GM23248 (cell line): ENCODE data around the gene CD96. TPM values are rescaled to one million over a fixed set of nuclear protein-coding genes. Genes with fewer than 3 reads are reported as not detected.

Source experiments
- DNase-seq: peaks from one replicate; pipeline ENCODE4 v3.0.0-alpha.2; 2015
- H2AFZ ChIP-seq: fragments of 200-600 bp; sonication (generic); 2 replicates; pipeline ENCODE4 v1.6.1; 2016; ENCODE audit warnings: antibody characterized with exemption
- H3F3A ChIP-seq: fragments of 200-600 bp; sonication (generic); 2 replicates; pipeline ENCODE4 v1.6.1; 2016; ENCODE audit warnings: mild to moderate bottlenecking, antibody characterized with exemption, mixed run types; ENCODE audit not compliant: insufficient read depth
- H3K27ac ChIP-seq: fragments of 200-600 bp; sonication (generic); 2 replicates; pipeline ENCODE4 v1.5.1; 2016; ENCODE audit warnings: mild to moderate bottlenecking
- H3K27me3 ChIP-seq: fragments of 200-600 bp; sonication (generic); replicated peaks from 2 replicates; pipeline ENCODE4 v1.6.1; 2016; ENCODE audit warnings: mild to moderate bottlenecking; ENCODE audit not compliant: insufficient read depth
- H3K36me3 ChIP-seq: fragments of 200-600 bp; sonication (generic); 2 replicates; pipeline ENCODE4 v1.6.1; 2016; ENCODE audit warnings: low read depth, mild to moderate bottlenecking
- H3K4me1 ChIP-seq: fragments of 200-600 bp; sonication (generic); 2 replicates; pipeline ENCODE4 v1.6.1; 2016; ENCODE audit warnings: mild to moderate bottlenecking; ENCODE audit not compliant: insufficient read depth
- H3K4me2 ChIP-seq: fragments of 200-600 bp; sonication (generic); one replicate; pipeline ENCODE4 v1.6.1; 2016; ENCODE audit warnings: mild to moderate bottlenecking; ENCODE audit not compliant: unreplicated experiment
- H3K4me3 ChIP-seq: fragments of 200-600 bp; sonication (generic); 2 replicates; pipeline ENCODE4 v1.5.1; 2016; ENCODE audit warnings: mild to moderate bottlenecking
- H3K79me2 ChIP-seq: fragments of 200-600 bp; sonication (generic); 2 replicates; pipeline ENCODE4 v1.6.1; 2016; ENCODE audit warnings: mild to moderate bottlenecking; ENCODE audit not compliant: insufficient read depth
- H3K9ac ChIP-seq: fragments of 200-600 bp; sonication (generic); 2 replicates; pipeline ENCODE4 v1.6.1; 2016; ENCODE audit warnings: mild to moderate bottlenecking
- H3K9me2 ChIP-seq: fragments of 200-600 bp; sonication (generic); 2 replicates; pipeline ENCODE4 v1.6.1; 2016; ENCODE audit warnings: mixed run types, mild to moderate bottlenecking, moderate library complexity; ENCODE audit not compliant: insufficient read depth
- H3K9me3 ChIP-seq: fragments of 200-600 bp; sonication (generic); one replicate; pipeline ENCODE4 v1.6.1; 2017; ENCODE audit warnings: low read depth
- H4K20me1 ChIP-seq: fragments of 200-600 bp; sonication (generic); 2 replicates; pipeline ENCODE4 v1.6.0; 2016; ENCODE audit not compliant: insufficient read depth
- EZH2 ChIP-seq: fragments of 200-600 bp; sonication (generic); IDR thresholded peaks from 2 replicates; pipeline ENCODE4 v1.6.1; 2018; ENCODE audit warnings: antibody characterized with exemption, mild to moderate bottlenecking; ENCODE audit not compliant: insufficient read depth, poor library complexity, severe bottlenecking
- EZH2phosphoT487 ChIP-seq: fragments of 200-600 bp; sonication (generic); IDR thresholded peaks from 2 replicates; pipeline ENCODE4 v1.6.1; 2018; ENCODE audit warnings: antibody characterized with exemption, moderate library complexity, mild to moderate bottlenecking, low read depth; ENCODE audit not compliant: insufficient read depth
- WGBS, 2 experiments: methylation state at CpG; one replicate each; pipeline ENCODE4 v1.1.6; 2015 to 2017; ENCODE audit warnings: low lambda C conversion rate in 2 of 2, low coverage in 1 of 2; ENCODE audit errors: missing lambda C conversion rate in 2 of 2; 5-methylcytosine and 5-hydroxymethylcytosine counted together
- in situ Hi-C: fragments of 300-500 bp; cut with MboI; formaldehyde crosslinking; loops from 2 replicates; pipeline ENCODE4 v1.15.0; 2020
- polyA plus RNA-seq: library from polyadenylated mRNA; unstranded; fragments of >200 nt; fragmentation: Nextera tagmentation; extraction: Ambion mirVana; gene quantifications from 2 replicates; pipeline ENCODE4 v1.2.1, GENCODE V29; 2016
- total RNA-seq: library from RNA; depleted of rRNA; stranded (reverse); fragments of >200 nt; shearing (Covaris generic); gene quantifications from 2 replicates; pipeline ENCODE4 v1.2.3, GENCODE V29; 2014

The CD96 gene
- total and polyA plus RNA-seq, 2 experiments from 2014 or later, result not detected

DNA sequence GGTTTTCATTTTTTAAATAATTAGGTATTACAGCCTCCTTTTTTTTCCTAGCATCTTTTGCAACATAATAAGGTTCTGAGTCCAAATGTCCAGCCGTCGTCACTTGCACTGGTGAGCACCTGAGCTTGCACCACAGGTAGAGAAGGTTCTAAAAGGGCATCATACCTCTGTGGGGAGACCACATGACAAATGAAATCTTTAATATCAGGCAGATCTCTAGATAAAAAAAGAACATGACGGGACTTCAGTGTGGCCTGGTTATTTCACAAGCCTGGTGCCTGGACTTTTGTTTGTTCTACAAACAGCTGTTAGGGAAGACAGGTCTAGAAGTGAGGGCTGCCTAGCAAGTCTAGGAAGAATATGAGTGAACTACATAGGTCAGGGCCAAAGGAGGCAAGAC, 49.6 kb downstream of the CD96 start:
- H3K9me3 ChIP-seq, result no peaks in the 10 kb centered on the region

DNA sequence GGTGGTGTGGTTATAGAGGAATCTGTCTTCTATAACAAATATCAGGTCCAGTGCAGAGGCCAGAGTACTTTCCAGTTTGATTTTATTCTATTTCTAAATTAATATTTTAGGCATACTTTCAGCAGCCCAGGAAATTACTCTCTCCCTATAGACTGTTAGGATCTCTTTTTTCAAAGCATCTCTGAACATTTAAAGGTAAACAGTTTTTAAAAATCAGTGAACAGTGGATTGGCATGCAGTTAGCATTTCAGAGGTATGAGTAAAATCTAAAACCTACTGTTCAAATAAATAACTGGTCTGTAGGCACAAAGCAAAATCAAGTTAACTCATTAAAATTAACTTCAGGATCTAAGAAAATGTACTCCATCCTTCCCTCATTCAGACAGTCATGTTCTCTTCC, 50.1 kb downstream of the CD96 start:
- Histone ChIP-seq H3K4me2 (no peak overlapping the region), H3K9me3 (no peaks in the 10 kb centered on the region), H3K9ac (no peak overlapping the region), H3K79me2 (no peaks in the 10 kb centered on the region), H3K27ac (no peak overlapping the region), H3K9me2 (no peaks in the 10 kb centered on the region), H3F3A (peaks cover 19% of the 10 kb centered on the region), H3K27me3 (no peaks in the 10 kb centered on the region), H3K4me1 (peaks cover 59% of the 10 kb centered on the region), H2AFZ (no peak overlapping the region), H3K4me3 (no peak overlapping the region), H3K36me3 (no peaks in the 10 kb centered on the region), H4K20me1 (no peaks in the 10 kb centered on the region)
- no peak for DNase-seq
- TF ChIP-seq EZH2 (no peak), EZH2phosphoT487 (no peak)
- in situ Hi-C loops, result no loop called here

More for the DNA sequence above, 49.6 kb downstream of the CD96 start:
- H3K9ac ChIP-seq, result no peak overlapping the region
- DNase-seq, result no peak
- no peaks in the 10 kb centered on the region for H3K27me3 ChIP-seq
- no peak overlapping the region for H3K4me3 ChIP-seq
- H3K9me2 ChIP-seq, result no peaks in the 10 kb centered on the region
- no peaks in the 10 kb centered on the region for H4K20me1 ChIP-seq
- H2AFZ ChIP-seq, result no peak overlapping the region
- TF ChIP-seq EZH2phosphoT487 (no peak), EZH2 (no peak)
- H3K79me2 ChIP-seq, result no peaks in the 10 kb centered on the region
- H3K4me2 ChIP-seq, result no peak overlapping the region
- no peaks in the 10 kb centered on the region for H3K36me3 ChIP-seq
- 86 to 91% methylated on average over 3 of the region's 3 CpGs for WGBS, 2 experiments
- H3K27ac ChIP-seq, result no peak overlapping the region
- peaks cover 59% of the 10 kb centered on the region for H3K4me1 ChIP-seq
- in situ Hi-C loops, result no loop called here
- H3F3A ChIP-seq, result peaks cover 19% of the 10 kb centered on the region

DNA sequence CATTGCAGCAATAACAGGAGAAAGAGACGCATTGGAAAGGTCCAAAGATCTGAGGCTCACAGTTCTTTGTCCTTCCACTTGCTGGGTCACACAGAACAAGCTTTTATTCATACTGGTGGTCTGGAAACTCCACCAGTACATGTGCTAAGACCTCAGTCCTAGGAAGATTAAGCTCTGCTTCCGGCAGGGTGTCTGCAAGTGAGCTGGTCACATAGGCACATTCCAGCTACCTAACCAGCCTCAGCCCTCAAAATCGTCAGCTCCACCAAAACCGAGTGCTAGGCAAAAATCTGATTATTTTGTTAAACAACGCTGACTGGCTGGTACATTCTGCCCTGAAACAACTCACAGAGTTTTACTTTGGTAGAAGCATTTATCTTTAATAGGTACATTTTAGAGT, 50.9 kb downstream of the CD96 start:
- no peaks in the 10 kb centered on the region for H3K27me3 ChIP-seq
- no peak overlapping the region for H3K4me2 ChIP-seq
- H3K4me3 ChIP-seq, result no peak overlapping the region
- peaks cover 19% of the 10 kb centered on the region for H3F3A ChIP-seq
- in situ Hi-C loops, result no loop called here
- H3K36me3 ChIP-seq, result no peaks in the 10 kb centered on the region
- no peaks in the 10 kb centered on the region for H3K9me2 ChIP-seq
- no peaks in the 10 kb centered on the region for H3K79me2 ChIP-seq
- DNase-seq, result no peak
- H3K27ac ChIP-seq, result no peak overlapping the region
- peaks cover 59% of the 10 kb centered on the region for H3K4me1 ChIP-seq
- no peaks in the 10 kb centered on the region for H3K9me3 ChIP-seq
- H4K20me1 ChIP-seq, result no peaks in the 10 kb centered on the region
- TF ChIP-seq EZH2phosphoT487, result no peak
- no peak for TF ChIP-seq EZH2
- 63 to 71% methylated on average over 5 of the region's 5 CpGs for WGBS, 2 experiments
- H3K9ac ChIP-seq, result no peak overlapping the region
- no peak overlapping the region for H2AFZ ChIP-seq

DNA sequence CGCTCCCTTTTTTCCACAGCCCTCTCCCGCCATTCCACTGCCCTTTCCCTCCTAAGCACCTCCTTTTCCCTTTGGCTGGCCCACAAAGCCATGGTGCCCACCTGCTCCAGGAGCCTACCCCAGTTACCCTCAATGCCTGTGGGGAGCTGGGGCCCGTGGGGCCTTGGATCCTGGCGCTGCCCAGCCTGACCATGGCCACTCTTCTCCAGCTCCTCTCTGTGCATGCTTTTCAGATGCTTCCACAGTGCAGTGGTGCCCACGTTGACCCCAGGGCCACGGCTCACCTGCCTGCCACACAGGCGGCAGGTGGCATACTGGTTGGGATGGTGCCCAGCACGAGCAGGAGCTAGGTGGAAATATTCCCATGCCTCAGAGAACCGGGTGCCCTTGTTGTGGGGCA, 51.7 kb downstream of the CD96 start:
- no peak for TF ChIP-seq EZH2phosphoT487
- TF ChIP-seq EZH2, result no peak
- no peaks in the 10 kb centered on the region for H3K9me2 ChIP-seq
- H3K79me2 ChIP-seq, result no peaks in the 10 kb centered on the region
- no peak overlapping the region for H3K9ac ChIP-seq
- H2AFZ ChIP-seq, result no peak overlapping the region
- no peaks in the 10 kb centered on the region for H4K20me1 ChIP-seq
- no peaks in the 10 kb centered on the region for H3K36me3 ChIP-seq
- WGBS, 2 experiments, result 57 to 63% methylated on average over 9 of the region's 9 CpGs
- peaks cover 57% of the 10 kb centered on the region for H3K4me1 ChIP-seq
- H3K9me3 ChIP-seq, result no peaks in the 10 kb centered on the region
- no peaks in the 10 kb centered on the region for H3K27me3 ChIP-seq
- H3K27ac ChIP-seq, result no peak overlapping the region
- in situ Hi-C loops, result no loop called here
- H3F3A ChIP-seq, result peaks cover 19% of the 10 kb centered on the region
- H3K4me2 ChIP-seq, result peak overlapping the region; percentile 7
- DNase-seq, result no peak
- H3K4me3 ChIP-seq, result no peak overlapping the region

DNA sequence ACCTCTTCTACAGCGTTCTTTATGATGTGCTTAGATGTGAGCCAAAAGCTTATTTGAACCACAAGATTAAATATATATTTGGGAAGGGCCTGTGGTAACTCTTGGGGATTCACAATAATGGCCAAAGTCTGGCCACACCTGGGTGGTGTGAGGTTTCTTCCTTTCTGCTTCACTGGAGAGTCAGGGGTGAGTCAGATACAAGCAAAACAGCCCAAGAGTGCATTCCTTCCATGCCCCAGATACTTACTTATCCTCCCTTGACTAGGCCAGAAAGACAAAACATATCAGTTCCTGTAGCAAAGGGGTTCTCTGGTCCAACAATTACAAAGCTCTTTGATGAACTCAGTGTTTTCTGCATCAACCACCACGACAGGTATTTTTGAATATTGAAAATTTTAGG, 52.2 kb downstream of the CD96 start:
- Histone ChIP-seq H3K27me3 (no peaks in the 10 kb centered on the region), H3F3A (peaks cover 19% of the 10 kb centered on the region), H3K9ac (no peak overlapping the region), H3K9me3 (no peaks in the 10 kb centered on the region), H4K20me1 (no peaks in the 10 kb centered on the region), H3K4me2 (peak overlapping the region; percentile 7), H3K79me2 (no peaks in the 10 kb centered on the region), H2AFZ (no peak overlapping the region), H3K27ac (peak overlapping the region; percentile 15; the same call in 1 of the 2 replicates), H3K36me3 (no peaks in the 10 kb centered on the region), H3K4me1 (peaks cover 53% of the 10 kb centered on the region), H3K4me3 (no peak overlapping the region), H3K9me2 (no peaks in the 10 kb centered on the region)
- peak; percentile 84 for DNase-seq
- TF ChIP-seq EZH2 (no peak), EZH2phosphoT487 (no peak)
- 19 to 30% methylated on average over 2 of the region's 2 CpGs for WGBS, 2 experiments
- in situ Hi-C loops, result no loop called here
